Measurements from ENCODE around the gene RAP1GAP. TPM values are rescaled to one million over a fixed set of nuclear protein-coding genes. Genes with fewer than 3 reads are reported as not detected.

The RAP1GAP gene
- total and polyA plus RNA-seq, 3 experiments from 2014 or later: 0.44 to 0.50 TPM; not detected in 1

DNA sequence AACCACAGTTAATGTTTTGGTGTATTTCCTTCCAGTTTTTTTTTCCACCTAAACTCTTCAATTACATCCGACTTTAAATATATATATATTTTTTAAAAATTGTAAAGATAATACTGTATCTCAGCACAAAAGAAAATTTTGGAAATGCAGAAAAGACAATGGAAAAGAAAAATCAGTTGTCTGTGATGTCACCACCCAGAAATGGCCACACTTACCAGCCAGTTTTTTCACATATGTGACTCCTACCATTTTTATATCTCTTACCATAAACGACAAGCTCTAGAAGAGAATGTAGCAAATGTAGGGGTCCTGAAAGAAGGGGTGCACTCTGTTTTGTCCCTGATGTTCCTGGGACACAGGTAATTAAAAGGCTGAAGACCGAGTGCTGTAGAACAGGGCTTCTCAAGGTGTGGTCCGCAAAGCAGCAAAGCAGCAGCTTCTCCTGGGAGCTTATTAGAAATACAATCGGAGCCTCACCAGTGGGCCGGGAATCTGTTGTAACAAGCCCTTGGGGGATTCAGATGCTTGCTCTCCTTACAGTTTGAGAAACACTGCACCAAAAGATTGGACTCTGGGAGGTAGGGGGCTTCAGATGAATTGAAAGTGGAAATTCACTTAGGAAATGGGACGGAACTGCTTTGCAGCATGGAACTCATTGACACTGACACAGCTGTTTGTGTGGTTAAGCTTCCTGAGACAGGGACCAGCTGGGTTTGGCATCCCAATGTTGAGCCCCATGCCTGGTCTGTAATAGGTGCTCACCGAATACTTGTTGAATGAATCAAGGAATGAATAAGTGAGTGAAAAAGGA is 115.8 kb downstream of the RAP1GAP start:
- POLR2A ChIA-PET: no interaction called here
- Mint-ChIP-seq H3K27me3 (peaks cover 13 to 25% of the 10 kb centered on the region in 2 donors), H3K27ac (no peak overlapping the region), H3K4me1 (no peaks in the 10 kb centered on the region), H3K4me3 (no peak overlapping the region), H3K36me3 (no peaks in the 10 kb centered on the region), H3K9me3 (no peaks in the 10 kb centered on the region)
- H3K27me3 ChIP-seq (ENCODE audit: insufficient read depth, low read length, poor library complexity, severe bottlenecking): no peaks in the 10 kb centered on the region
- no peak overlapping the region for H3K27ac ChIP-seq (ENCODE audit: low read depth, low read length)
- CTCF ChIA-PET: no interaction called here
- H3K4me3 ChIP-seq (ENCODE audit: low read length): no peak overlapping the region
- no peaks in the 10 kb centered on the region for H3K9me3 ChIP-seq (ENCODE audit: low read length)
- H3K4me1 ChIP-seq (ENCODE audit: insufficient read depth, low read length): no peaks in the 10 kb centered on the region
- no peaks in the 10 kb centered on the region for H3K36me3 ChIP-seq (ENCODE audit: insufficient read depth, low read length)
- no peak for DNase-seq

DNA sequence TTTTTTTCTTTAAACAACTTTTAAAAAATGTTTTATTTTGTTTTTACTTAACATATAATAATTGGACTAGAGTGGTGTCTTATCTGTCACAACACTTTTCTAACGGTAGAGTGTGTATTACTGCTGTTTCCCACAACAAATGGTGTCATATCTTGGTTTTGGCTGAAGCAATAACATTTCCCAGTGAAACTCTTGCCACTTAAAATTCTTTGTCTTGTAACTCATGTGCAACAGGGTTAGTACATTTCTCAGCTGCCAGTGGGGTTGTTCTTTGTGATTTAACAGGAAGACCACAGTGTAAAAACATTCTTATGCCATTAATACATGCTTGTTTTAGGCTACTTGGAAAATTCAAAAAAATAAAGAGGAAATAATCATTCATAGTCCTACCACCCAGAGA is 116.4 kb downstream of the RAP1GAP start:
- Mint-ChIP-seq H3K27me3 (peaks cover 12 to 25% of the 10 kb centered on the region in 2 donors), H3K36me3 (no peaks in the 10 kb centered on the region), H3K4me3 (no peak overlapping the region), H3K9me3 (no peaks in the 10 kb centered on the region), H3K4me1 (no peaks in the 10 kb centered on the region), H3K27ac (no peak overlapping the region)
- Histone ChIP-seq H3K27ac (ENCODE audit: low read depth, low read length) (no peak overlapping the region), H3K9me3 (ENCODE audit: low read length) (no peaks in the 10 kb centered on the region), H3K4me1 (ENCODE audit: insufficient read depth, low read length) (no peaks in the 10 kb centered on the region), H3K4me3 (ENCODE audit: low read length) (no peak overlapping the region), H3K27me3 (ENCODE audit: insufficient read depth, low read length, poor library complexity, severe bottlenecking) (no peaks in the 10 kb centered on the region), H3K36me3 (ENCODE audit: insufficient read depth, low read length) (no peaks in the 10 kb centered on the region)
- ChIA-PET CTCF (no interaction called here), POLR2A (no interaction called here)
- no peak for DNase-seq

DNA sequence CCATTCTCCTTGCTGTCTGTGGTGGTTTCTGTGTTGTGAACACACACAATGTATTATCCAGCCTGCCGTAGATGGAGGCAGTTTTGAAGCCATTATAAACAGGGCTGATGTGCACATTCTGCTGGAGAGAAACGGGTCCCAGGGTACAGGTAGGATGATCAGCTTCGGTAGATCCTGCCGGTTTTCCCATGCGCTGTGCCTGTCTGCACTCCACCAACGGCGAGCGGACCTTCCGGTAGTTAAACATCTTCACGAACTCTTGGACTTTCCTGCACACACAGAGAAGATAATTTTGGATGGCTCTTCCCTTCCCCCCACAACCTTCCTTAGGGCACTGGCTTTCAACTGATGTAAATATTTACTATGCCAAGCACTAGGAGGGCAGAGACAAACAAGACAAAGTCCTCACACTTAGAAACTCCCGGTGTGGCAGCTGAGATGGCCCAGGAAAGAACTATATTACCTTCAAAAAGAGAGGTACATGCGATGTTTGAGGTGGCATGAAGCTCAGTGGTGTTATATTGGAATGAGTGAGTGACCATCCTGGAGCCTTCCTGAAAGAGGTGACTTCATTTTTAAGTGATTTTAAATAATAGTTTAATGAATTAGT is 118.2 kb downstream of the RAP1GAP start:
- Mint-ChIP-seq H3K4me1 (no peaks in the 10 kb centered on the region), H3K36me3 (no peaks in the 10 kb centered on the region), H3K4me3 (no peak overlapping the region), H3K9me3 (no peaks in the 10 kb centered on the region), H3K27ac (no peak overlapping the region), H3K27me3 (peaks cover 6 to 16% of the 10 kb centered on the region in 2 donors)
- Histone ChIP-seq H3K4me3 (ENCODE audit: low read length) (no peak overlapping the region), H3K27me3 (ENCODE audit: insufficient read depth, low read length, poor library complexity, severe bottlenecking) (no peaks in the 10 kb centered on the region), H3K36me3 (ENCODE audit: insufficient read depth, low read length) (no peaks in the 10 kb centered on the region), H3K9me3 (ENCODE audit: low read length) (no peaks in the 10 kb centered on the region), H3K4me1 (ENCODE audit: insufficient read depth, low read length) (no peaks in the 10 kb centered on the region), H3K27ac (ENCODE audit: low read depth, low read length) (no peak overlapping the region)
- POLR2A ChIA-PET: interaction anchor here (0.7 kb wide), 1 partner anchor 9 kb away, joined by 4 read pairs; no protein-coding TSS in a partner anchor
- no peak for DNase-seq
- CTCF ChIA-PET: interaction anchor here (1.4 kb wide), 1 partner anchor 10 kb away, joined by 3 read pairs; no protein-coding TSS in a partner anchor

DNA sequence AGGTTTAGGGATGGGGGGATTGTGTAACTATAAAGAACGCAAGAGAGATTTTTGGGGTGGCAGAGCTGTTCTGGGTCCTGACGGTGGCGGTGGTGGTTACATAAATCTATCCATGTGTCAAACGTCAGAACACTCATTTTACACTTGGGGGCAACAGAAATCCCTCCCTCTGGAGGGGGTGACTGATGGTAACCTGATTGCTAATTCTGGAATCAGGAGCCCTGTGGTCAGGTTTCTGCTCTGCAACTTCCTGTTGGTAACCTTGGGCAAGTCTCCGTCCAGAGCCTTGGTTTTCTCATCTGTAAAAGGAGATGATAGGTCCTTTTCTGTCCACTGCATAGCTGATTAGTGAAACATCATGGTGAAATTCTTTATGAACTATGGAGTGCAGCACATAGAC is 119.1 kb downstream of the RAP1GAP start:
- no peak for DNase-seq
- Histone ChIP-seq H3K27ac (ENCODE audit: low read depth, low read length) (no peak overlapping the region), H3K36me3 (ENCODE audit: insufficient read depth, low read length) (no peaks in the 10 kb centered on the region), H3K4me1 (ENCODE audit: insufficient read depth, low read length) (no peaks in the 10 kb centered on the region), H3K9me3 (ENCODE audit: low read length) (no peaks in the 10 kb centered on the region), H3K4me3 (ENCODE audit: low read length) (no peak overlapping the region), H3K27me3 (ENCODE audit: insufficient read depth, low read length, poor library complexity, severe bottlenecking) (no peaks in the 10 kb centered on the region)
- Mint-ChIP-seq H3K9me3 (no peaks in the 10 kb centered on the region), H3K4me1 (no peaks in the 10 kb centered on the region), H3K27ac (no peak overlapping the region), H3K27me3 (peaks cover 6 to 14% of the 10 kb centered on the region in 2 donors), H3K36me3 (no peaks in the 10 kb centered on the region), H3K4me3 (no peak overlapping the region)
- ChIA-PET POLR2A (no interaction called here), CTCF (interaction anchor here (1.4 kb wide), 1 partner anchor 9 kb away, joined by 3 read pairs; no protein-coding TSS in a partner anchor)

DNA sequence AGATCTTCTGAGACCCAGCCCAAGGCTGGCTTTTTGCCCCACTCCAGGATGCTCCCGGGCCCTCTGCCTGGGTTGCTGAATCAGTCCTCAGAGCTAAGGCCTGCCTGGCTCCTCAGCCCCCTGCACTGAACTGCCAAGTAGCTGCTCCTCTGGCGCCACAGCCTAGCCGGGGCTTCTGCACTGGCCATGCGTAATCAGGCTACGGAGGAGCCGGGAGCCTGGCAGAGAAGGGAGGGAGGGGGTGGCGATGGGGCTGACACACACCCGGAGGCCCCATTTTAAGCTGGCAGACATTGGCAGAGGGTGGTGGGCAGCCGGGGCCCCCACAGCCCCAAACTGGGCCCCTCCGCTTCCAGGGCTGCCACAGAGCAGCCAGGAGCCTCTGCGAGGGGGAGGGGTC is 121.3 kb downstream of the RAP1GAP start:
- no peaks in the 10 kb centered on the region for H3K4me1 ChIP-seq (ENCODE audit: insufficient read depth, low read length)
- no peak overlapping the region for H3K27ac ChIP-seq (ENCODE audit: low read depth, low read length)
- H3K27ac Mint-ChIP-seq: no peak overlapping the region
- H3K27me3 ChIP-seq (ENCODE audit: insufficient read depth, low read length, poor library complexity, severe bottlenecking): no peaks in the 10 kb centered on the region
- no peaks in the 10 kb centered on the region for H3K36me3 ChIP-seq (ENCODE audit: insufficient read depth, low read length)
- no peaks in the 10 kb centered on the region for H3K9me3 Mint-ChIP-seq
- H3K4me3 Mint-ChIP-seq: no peak overlapping the region
- ChIA-PET POLR2A (interaction anchor here (0.5 kb wide), 1 partner anchor 8 kb away, joined by 6 read pairs; no protein-coding TSS in a partner anchor), CTCF (no interaction called here)
- no peak overlapping the region for H3K4me3 ChIP-seq (ENCODE audit: low read length)
- peaks cover 2 to 3% of the 10 kb centered on the region in 2 donors for H3K27me3 Mint-ChIP-seq
- no peaks in the 10 kb centered on the region for H3K36me3 Mint-ChIP-seq
- H3K9me3 ChIP-seq (ENCODE audit: low read length): no peaks in the 10 kb centered on the region
- no peak for DNase-seq
- H3K4me1 Mint-ChIP-seq: no peaks in the 10 kb centered on the region

Other genes with a start within 250 kb of the RAP1GAP start
- 1 to 10 TPM; 3.9 to 5.5 TPM for gene NBPF3, start 229.2 kb downstream of the RAP1GAP start, total RNA-seq
- gene NBPF3, start 229.2 kb downstream of the RAP1GAP start, polyA plus RNA-seq: 8.3 TPM
- not detected for gene ALPL, start 159.9 kb downstream of the RAP1GAP start, total RNA-seq
- not detected for gene ALPL, start 159.9 kb downstream of the RAP1GAP start, polyA plus RNA-seq
- gene USP48, start 113.8 kb upstream of the RAP1GAP start, total RNA-seq: 10 to 100 TPM; 60.6 to 61.5 TPM
- gene USP48, start 113.8 kb upstream of the RAP1GAP start, polyA plus RNA-seq: 41.4 TPM
- gene LDLRAD2, start 142.9 kb upstream of the RAP1GAP start, total RNA-seq: not detected
- not detected for gene LDLRAD2, start 142.9 kb upstream of the RAP1GAP start, polyA plus RNA-seq

All from CD8-positive, alpha-beta memory T cell (primary cell).